HL-60 (cell line): Measurements from ENCODE around the gene CLPX.
A peak's percentile ranks its signal among the peaks of the same experiment; 100 is the strongest.
"Not testable (repeated sequence)": the region's sequence is repeated elsewhere in the genome, so short reads cannot be mapped to it uniquely, and the experiment has no call there.

Experiments used
- DNase-seq, 2 experiments: peaks; one replicate each; pipeline ENCODE4 v3.0.0-alpha.2; 2010 to 2020; ENCODE audit warnings: low read depth in 1 of 2, low spot score in 1 of 2
- H3K27ac ChIP-seq: fragments of 250-450 bp; sonication (Bioruptor Pico); replicated peaks from 2 replicates; pipeline ENCODE4 v1.5.1; 2020; ENCODE audit warnings: mild to moderate bottlenecking, moderate library complexity
- H3K27me3 ChIP-seq: fragments of 250-450 bp; sonication (Bioruptor Pico); 2 replicates; pipeline ENCODE4 v1.5.1; 2021; ENCODE audit warnings: mild to moderate bottlenecking, moderate library complexity; ENCODE audit not compliant: insufficient read depth, poor library complexity, severe bottlenecking
- H3K4me3 ChIP-seq: replicated peaks from 2 replicates; pipeline ENCODE4 v1.5.1; 2011; ENCODE audit warnings: mild to moderate bottlenecking, control low read depth, low read length; ENCODE audit not compliant: insufficient read depth
- CTCF ChIP-seq: IDR thresholded peaks from one replicate; pipeline ENCODE4 v1.5.1; 2011; ENCODE audit warnings: low read length, control low read depth, inconsistent platforms; ENCODE audit not compliant: insufficient read depth
- GABPA ChIP-seq: IDR thresholded peaks from 2 replicates; pipeline ENCODE4 v1.6.1; 2012; ENCODE audit warnings: low read depth
- POLR2AphosphoS5 ChIP-seq: IDR thresholded peaks from 2 replicates; pipeline ENCODE4 v1.6.1; 2012; ENCODE audit warnings: low read depth
- REST ChIP-seq: IDR thresholded peaks from 2 replicates; pipeline ENCODE4 v1.6.1; 2012; ENCODE audit warnings: low read depth; ENCODE audit not compliant: insufficient replicate concordance
- SPI1 ChIP-seq: IDR thresholded peaks from 2 replicates; pipeline ENCODE4 v1.6.1; 2012; ENCODE audit warnings: low read depth, mild to moderate bottlenecking, borderline replicate concordance

CLPX gene

GRCh38 chr15:65192016-65192415, 6.9 kb upstream of the CLPX start:
- no peak for DNase-seq
- TF ChIP-seq POLR2AphosphoS5 (no peak), GABPA (no peak), CTCF (no peak), REST (no peak), SPI1 (no peak)
- Histone ChIP-seq H3K27ac (no peak overlapping the region), H3K4me3 (no peak overlapping the region), H3K27me3 (no peaks in the 10 kb centered on the region)

- DNase-seq, result peak in 1 of 2 experiments; percentile 43
- H3K27me3 ChIP-seq, result no peaks in the 10 kb centered on the region
- H3K4me3 ChIP-seq, result no peak overlapping the region
- TF ChIP-seq GABPA, result no peak
- no peak for TF ChIP-seq POLR2AphosphoS5
- no peak for TF ChIP-seq REST
- TF ChIP-seq CTCF, result peak; percentile 37
- H3K27ac ChIP-seq, result no peak overlapping the region
Observed at GRCh38 chr15:65189102-65189740, 4.1 kb upstream of the CLPX start.

GRCh38 chr15:65188472-65188871, 3.3 kb upstream of the CLPX start:
- not testable (repeated sequence) for DNase-seq, H3K27me3 ChIP-seq, H3K27ac ChIP-seq, H3K4me3 ChIP-seq

GRCh38 chr15:65184305-65184867, 756 bp downstream of the CLPX start:
- Histone ChIP-seq H3K27me3 (no peaks in the 10 kb centered on the region), H3K27ac (peak overlapping the region; percentile 97), H3K4me3 (peak overlapping the region; percentile 84)
- TF ChIP-seq SPI1 (no peak; the same call in 1 of the 2 replicates), POLR2AphosphoS5 (0 out of 2 replicates have a peak, but pooled peaks have one; percentile 21), GABPA (no peak)
- DNase-seq, result peak in 1 of 2 experiments; percentile 56

GRCh38 chr15:65183865-65184159, 1.3 kb downstream of the CLPX start:
- DNase-seq, result no peak
- no peaks in the 10 kb centered on the region for H3K27me3 ChIP-seq
- H3K27ac ChIP-seq, result peak overlapping the region; percentile 97
- H3K4me3 ChIP-seq, result peak overlapping the region; percentile 84
- TF ChIP-seq POLR2AphosphoS5 (no peak), REST (no peak), SPI1 (no peak), CTCF (no peak), GABPA (no peak)
